Omental fat pad (tissue), 4 donors: ENCODE results near the gene LTBP3. TPM values are rescaled to one million over a fixed set of nuclear protein-coding genes. Genes with fewer than 3 reads are reported as not detected.

Experiments
- ATAC-seq: fragments of 150-250 bp; one replicate; pipeline ENCODE4 v1.9.1; 2016; ENCODE audit warnings: mild to moderate bottlenecking, moderate library complexity; ENCODE audit not compliant: low FRiP score
- DNase-seq: peaks from one replicate; pipeline ENCODE4 v3.0.0-alpha.2; 2019; ENCODE audit warnings: low spot score
- CTCF ChIP-seq, 3 donors: fragments of 450-650 bp; IDR thresholded peaks; one replicate each; pipeline ENCODE4 v1.5.1; 2016 to 2017; ENCODE audit warnings: antibody characterized with exemption in 3 of 3, mild to moderate bottlenecking in 3 of 3, moderate library complexity in 2 of 3
- total RNA-seq, 4 donors: library from RNA; depleted of rRNA; stranded (reverse); fragments of >200 nt; gene quantifications; one replicate each; pipeline ENCODE4 v1.1.0, GENCODE V29; 2016

Gene LTBP3
- total RNA-seq, 4 donors from 2014 or later, result 67.3 to 84.8 (median 76.5) TPM

GRCh38 chr11:65596520-65596919 lies 38.4 kb upstream of the LTBP3 start:
- ATAC-seq, result no peak
- TF ChIP-seq CTCF (IDR thresholded peaks at IDR 0.05), result no peak
- no peak for DNase-seq

GRCh38 chr11:65595543-65596281 lies 37.6 kb upstream of the LTBP3 start, which contains the start of gene KCNK7:
TSS of gene KCNK7 (minus strand) at chr11:65595800. CDS start at chr11:65595772, 28 bp downstream.
- ATAC-seq, result no peak
- no peak for DNase-seq
- TF ChIP-seq CTCF (IDR thresholded peaks at IDR 0.05), result no peak

GRCh38 chr11:65595131-65595530 lies 37.0 kb upstream of the LTBP3 start:
- TF ChIP-seq CTCF (IDR thresholded peaks at IDR 0.05), result no peak
- ATAC-seq, result no peak
- DNase-seq, result no peak

- no peak for ATAC-seq
- DNase-seq, result no peak
- TF ChIP-seq CTCF (IDR thresholded peaks at IDR 0.05), result no peak
These were observed 35.6 kb upstream of the LTBP3 start for GRCh38 chr11:65593518-65594414.

- DNase-seq (no peak), ATAC-seq (no peak)
- no peak for TF ChIP-seq CTCF (IDR thresholded peaks at IDR 0.05)
These were observed 34.8 kb upstream of the LTBP3 start for GRCh38 chr11:65592858-65593517.

- ATAC-seq, result no peak
- DNase-seq, result no peak
- TF ChIP-seq CTCF (IDR thresholded peaks at IDR 0.05), result no peak
These were observed 34.0 kb upstream of the LTBP3 start for GRCh38 chr11:65591939-65592857.
